Mammary epithelial cell (primary cell): Measurements from ENCODE around the gene ZDHHC17.

Experiments used
- CTCF ChIP-seq, 2 donors: IDR thresholded peaks in 1 of 2; conservative IDR thresholded peaks in 1 of 2; 2 replicates each; pipeline ENCODE4 v1.5.1; 2011 to 2012; ENCODE audit warnings: inconsistent platforms in 2 of 2, low read length in 2 of 2, mild to moderate bottlenecking in 2 of 2, control low read depth in 1 of 2, low read depth in 1 of 2; ENCODE audit not compliant: insufficient read depth in 1 of 2; ENCODE audit errors: extremely low read depth in 1 of 2
- EZH2 ChIP-seq: IDR thresholded peaks from 2 replicates; pipeline ENCODE4 v1.6.1; 2012; ENCODE audit warnings: low read length, inconsistent platforms, borderline replicate concordance

- TF ChIP-seq CTCF (conservative IDR thresholded peaks at IDR 0.05 in 1 of 2, IDR thresholded peaks at IDR 0.05 in 1 of 2; ENCODE audit: extremely low read depth in 1 of 2, insufficient read depth in 1 of 2, low read depth in 1 of 2, low read length in 2 of 2) (no peak), EZH2 (no peak)
Observed at GRCh38 chr12:76848132-76848531, 84.2 kb downstream of the ZDHHC17 start.
